Activated CD8-positive, alpha-beta memory T cell treated with anti-CD3 and anti-CD28 coated beads, Interleukin-2, amount 50 U/mL, for 24 hours (primary cell): ENCODE results near the gene TSPAN6.

Experiments used
- DNase-seq: peaks from one replicate; pipeline ENCODE4 v3.0.0-alpha.2; 2020; ENCODE audit errors: extremely low read depth

The TSPAN6 gene

DNA sequence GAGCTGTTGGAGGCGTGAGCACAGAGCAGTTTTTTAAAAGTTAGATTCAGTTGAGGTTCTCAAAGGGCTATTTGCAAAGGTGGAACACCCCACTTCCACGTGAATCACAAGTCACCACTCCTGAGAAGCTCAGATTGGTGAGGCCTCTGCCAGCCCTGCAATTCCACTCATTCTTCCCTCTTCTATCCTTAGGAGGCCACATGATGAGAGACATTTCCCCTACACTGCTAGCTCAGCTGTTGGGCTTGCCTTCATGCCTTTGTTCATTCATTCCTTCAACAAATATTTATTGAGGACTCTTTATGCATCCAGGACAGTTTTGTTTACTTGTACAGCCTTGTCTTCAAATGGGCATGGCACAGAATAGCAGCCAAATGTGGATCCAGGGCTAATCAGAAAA lies 11.1 kb upstream of the TSPAN6 start:
- DNase-seq, result no peak

GRCh38 chrX:100647095-100647494 lies 10.5 kb upstream of the TSPAN6 start:
- DNase-seq, result no peak

DNA sequence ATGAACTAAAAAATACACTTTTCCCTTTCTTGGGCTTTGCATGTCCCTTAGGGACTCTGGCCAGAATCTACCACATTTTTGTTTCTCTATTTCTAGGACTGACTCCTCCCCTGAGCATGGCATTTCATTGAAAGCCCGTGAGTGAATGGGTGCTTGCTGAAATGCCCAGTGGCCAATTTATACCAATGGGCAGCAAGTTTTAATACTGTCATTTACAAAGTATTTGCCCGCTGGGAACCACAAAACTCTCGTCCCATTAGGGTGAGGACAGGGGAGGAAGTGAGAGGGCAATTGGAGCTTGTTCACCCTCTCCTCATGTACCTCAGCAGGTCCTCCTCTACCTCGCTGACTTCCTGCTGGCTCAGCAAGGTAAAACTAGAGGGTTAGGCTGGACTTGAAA lies 8.5 kb upstream of the TSPAN6 start:
- DNase-seq, result no peak

DNA sequence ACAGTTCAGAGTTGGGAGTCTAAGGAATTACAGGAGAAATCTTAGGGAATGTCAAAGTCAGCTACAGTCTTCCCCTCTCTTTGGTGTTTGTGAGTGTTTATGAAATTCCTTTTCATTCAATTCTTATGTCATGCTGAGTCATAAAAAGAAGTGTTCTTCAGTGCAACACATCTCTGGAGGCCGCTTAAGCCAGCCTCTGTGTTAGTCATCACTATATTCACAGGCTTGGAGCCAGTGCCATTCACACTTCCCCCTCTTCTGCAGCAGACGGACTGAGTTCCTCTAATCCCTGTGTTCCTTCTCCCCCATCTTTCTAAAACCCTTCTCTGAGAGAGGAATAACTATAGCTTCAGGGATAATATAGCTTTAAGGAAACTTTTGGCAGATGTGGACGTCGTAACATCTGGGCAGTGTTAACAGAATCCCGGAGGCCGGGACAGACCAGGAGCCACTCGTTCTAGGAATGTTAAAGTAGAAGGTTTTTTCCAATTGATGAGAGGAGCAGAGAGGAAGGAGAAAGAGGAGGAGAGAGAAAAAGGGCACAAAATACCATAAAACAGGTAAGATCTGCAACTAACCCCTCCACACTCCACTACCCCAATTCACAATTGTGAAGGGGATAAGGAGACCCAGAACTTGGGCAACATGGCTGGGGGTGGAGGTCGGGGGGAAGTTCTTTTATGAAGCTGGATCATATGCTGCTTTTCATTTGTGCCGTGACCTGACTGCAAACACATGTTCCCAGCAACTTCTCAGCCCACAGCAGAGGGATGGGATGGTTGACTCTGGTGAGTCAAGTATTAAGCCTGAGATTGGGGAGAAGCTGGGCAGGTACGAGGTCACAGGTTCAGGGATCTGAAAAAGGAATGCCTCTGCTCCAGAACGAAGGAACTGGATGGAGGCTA lies 7.6 kb upstream of the TSPAN6 start, which contains the start of gene SRPX2:
TSS of gene SRPX2 (plus strand) at position 244 of the 905 bp plus-strand sequence. CDS start 2,124 bp downstream, outside the sequence.
- DNase-seq, result no peak

GRCh38 chrX:100643212-100643611 lies 6.6 kb upstream of the TSPAN6 start:
- DNase-seq, result no peak

GRCh38 chrX:100642290-100642689 lies 5.7 kb upstream of the TSPAN6 start:
- DNase-seq, result no peak

- DNase-seq, result no peak
Measured at GRCh38 chrX:100635989-100636320, 651 bp downstream of the TSPAN6 start.

GRCh38 chrX:100635040-100635439 lies 1.6 kb downstream of the TSPAN6 start:
- no peak for DNase-seq

GRCh38 chrX:100625985-100626491 lies 10.6 kb downstream of the TSPAN6 start:
- DNase-seq, result no peak

DNA sequence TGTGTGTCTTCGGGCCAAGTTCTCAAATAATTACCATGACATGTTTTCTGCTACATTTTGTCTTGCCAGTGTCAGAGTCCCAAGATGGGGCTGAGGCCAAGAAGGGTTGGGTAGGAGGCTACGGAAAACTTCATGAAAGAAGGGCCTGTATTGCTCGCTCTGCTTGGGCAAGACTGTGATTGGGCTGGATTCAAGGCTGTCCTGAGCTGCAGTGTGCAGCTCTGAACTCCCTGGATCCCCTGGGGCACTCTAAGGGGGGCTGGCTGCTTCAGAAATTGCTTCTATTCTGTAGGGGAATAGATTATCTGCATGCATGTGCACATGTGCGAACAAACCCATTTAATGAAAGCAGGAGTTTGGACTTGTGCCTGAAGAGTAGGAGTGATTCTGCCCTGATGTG lies 13.6 kb downstream of the TSPAN6 start:
- no peak for DNase-seq

DNA sequence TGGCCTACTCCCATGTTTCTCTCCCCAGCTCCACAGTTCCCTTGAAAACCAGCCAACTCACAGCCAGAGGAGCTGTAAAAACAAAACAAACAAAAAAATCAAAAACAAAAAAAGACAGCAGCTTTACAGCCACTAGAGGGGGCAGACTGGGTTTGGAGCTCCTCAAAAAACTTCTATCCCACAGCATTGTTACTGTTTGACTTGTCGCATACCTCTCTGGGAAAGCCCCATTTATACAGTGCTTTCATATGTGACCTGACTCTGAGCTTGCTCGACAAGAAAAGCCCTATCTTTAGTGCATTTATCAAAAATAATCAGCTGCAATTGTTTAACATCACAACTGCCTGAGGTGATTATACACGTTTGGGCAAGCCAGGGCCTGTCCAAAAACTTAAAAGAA lies 21.6 kb downstream of the TSPAN6 start:
- DNase-seq, result no peak

DNA sequence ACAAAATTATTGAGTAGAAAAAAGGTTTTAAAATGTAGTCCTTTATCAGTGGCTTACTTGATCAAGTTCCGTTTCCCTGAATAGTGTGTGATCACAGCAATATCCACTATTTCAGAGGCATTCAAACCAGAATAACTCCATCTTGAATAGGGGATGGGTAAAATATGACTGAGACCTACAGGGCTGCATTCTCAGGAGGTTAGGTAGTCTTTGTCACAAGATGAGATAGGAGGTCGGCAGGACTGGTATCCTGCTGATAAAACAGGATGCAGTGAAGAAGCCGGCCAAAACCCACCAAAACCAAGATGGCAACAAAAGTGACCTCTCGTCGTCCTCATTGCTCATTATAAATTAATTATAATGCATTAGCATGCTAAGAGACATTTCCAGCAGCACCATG lies 24.7 kb downstream of the TSPAN6 start:
- no peak for DNase-seq

- DNase-seq, result no peak
Measured at GRCh38 chrX:100609591-100609990, 27.0 kb downstream of the TSPAN6 start.

DNA sequence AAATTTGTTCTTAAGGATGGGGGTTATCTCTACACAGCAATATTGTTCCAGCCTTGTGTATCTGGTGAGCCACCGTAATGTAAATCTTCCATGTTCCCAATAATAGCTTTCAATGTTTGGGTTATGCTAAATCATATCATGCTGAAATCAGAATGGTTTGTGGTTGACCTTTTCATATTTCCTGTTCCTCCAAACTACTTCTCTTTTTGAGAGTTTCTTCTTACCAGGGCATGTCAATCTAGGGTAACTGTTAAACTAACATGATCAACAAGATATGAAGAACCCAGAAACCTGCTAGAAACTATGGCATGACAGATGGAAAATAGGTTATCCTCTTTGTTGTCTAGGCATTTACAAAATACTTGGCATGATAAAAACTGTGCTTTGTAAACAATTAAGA lies 29.9 kb downstream of the TSPAN6 start:
- DNase-seq, result no peak

DNA sequence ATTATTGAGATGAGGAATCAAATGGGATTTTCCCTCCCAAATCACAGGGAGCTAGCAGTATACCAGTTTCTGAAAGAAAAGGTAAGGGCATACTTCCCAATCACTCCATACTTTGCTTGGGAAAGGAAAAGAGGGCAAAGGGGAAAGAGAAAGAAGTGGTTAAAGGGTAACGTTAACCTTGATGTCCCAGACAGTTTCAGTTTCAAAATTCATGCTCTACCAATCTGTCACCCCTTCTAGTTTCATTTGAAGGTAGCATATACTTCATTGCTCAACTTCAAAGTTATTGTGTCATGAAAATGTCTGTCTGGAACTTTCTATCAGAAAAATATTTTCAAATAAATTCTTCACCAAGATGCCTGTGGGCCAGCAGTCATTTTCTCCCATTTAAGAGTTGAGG lies 35.8 kb downstream of the TSPAN6 start:
- DNase-seq, result no peak

GRCh38 chrX:100600340-100600739 lies 36.3 kb downstream of the TSPAN6 start:
- DNase-seq, result no peak

- DNase-seq, result no peak
Measured at GRCh38 chrX:100599456-100599855, 37.1 kb downstream of the TSPAN6 start.

DNA sequence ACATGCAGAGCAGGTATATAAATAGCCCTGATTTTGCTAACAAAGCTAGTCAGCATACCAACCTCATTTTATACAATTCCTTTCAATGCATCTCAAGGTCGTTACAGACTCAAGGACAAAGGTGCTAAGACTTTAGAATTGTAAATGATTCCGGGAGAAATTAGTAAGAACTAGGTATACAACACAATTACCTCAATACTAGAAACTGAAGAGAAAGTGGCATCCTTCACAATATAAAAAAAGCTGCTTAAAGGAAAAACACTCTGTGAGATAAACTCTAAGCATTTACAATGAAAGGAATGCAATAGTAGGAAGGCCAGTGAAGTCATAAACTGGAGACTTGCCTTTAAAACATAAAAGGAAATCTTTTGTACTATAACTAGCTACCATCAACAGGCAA lies 40.0 kb downstream of the TSPAN6 start:
- no peak for DNase-seq

DNA sequence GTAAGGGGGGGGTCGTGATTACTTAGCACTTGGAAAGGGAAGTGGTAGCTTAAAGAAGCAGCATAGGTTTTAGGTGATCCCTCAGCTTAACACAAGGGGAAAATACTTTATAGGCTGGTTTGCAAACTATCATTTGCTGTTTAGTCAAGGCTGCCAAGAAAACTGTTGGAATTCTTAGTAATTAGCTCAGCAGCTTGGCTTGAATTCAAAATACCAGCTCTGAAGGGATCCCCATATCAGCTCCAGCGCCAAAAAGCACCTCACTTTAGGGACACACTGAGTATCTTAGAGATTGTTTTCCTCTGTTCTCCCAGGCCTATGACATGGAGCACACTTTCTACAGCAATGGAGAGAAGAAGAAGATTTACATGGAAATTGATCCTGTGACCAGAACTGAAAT lies 43.0 kb downstream of the TSPAN6 start:
- DNase-seq, result no peak

- DNase-seq, result no peak
Measured at GRCh38 chrX:100593126-100593525, 43.5 kb downstream of the TSPAN6 start.

DNA sequence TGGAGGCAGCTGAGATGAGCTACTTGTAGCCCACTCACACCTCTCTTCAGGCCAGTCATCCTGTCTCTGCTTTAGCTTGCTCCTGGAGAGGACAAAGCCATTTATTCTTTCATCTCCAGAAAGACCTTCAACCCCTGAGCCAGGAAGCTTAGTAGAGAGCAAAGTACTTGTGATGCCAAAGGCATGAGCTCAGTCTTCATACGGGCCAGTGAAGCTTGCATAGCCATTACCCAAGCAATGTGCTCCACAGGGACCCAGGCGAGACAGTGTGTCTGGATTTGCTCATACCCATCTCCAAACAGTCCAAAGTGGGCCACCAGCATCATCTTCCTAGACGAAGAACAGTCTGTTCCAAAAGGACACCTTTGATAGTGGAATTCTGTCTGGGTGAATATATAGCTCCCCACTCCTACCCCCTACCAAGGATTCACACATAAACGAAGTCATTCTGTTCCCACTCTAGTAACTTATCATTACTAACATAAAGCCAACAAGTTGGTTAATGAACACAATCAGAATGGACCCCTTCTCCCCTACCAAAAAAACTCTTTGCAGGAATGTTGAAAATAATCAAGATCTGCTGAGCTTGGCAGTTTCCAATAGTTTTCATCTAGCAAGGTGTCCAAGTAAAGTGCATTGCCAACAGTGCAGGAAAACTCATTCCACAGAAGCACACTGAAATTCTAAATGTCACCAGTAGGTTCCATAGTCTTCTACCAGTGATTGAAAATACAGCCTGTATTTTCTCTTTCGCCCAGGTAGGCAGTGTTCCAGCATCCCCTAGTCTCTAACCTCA lies 45.2 kb downstream of the TSPAN6 start:
- no peak for DNase-seq

- DNase-seq, result no peak
Measured at GRCh38 chrX:100587861-100588260, 48.7 kb downstream of the TSPAN6 start.

DNA sequence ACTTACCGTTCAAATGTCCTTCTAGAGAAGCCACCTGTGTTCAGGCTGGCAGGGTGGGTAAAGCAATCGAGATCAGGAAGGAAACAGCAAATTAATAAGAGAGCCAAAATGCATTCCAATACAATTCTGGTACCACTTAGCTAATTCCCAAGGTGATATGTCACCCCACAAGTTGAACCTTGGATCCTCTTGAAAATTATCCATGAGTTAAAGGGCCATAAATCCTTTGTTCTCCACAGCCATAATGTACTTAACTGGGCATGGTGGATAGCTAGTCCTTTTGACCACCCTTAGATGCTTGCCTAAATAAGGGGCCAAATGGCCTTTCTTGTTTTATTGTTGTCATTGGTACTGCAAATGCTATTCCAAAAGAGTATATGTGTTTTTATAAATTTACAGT lies 49.9 kb downstream of the TSPAN6 start:
- DNase-seq, result no peak
